ENCODE measurements around the gene NMNAT2. TPM values are rescaled to one million over a fixed set of nuclear protein-coding genes. Genes with fewer than 3 reads are reported as not detected.

Gene NMNAT2
- total RNA-seq, 4 donors from 2014 or later = 0.13 to 0.83 (median 0.66) TPM; not detected in 1

GRCh38 chr1:183339556-183340167 is 78.5 kb downstream of the NMNAT2 start:
- H3K4me1 ChIP-seq = no peaks in the 10 kb centered on the region
- TF ChIP-seq POLR2A (IDR thresholded peaks at IDR 0.05) = no peak
- no peak for TF ChIP-seq CTCF (IDR thresholded peaks at IDR 0.05)
- no peak overlapping the region for H3K4me3 ChIP-seq
- H3K36me3 ChIP-seq = no peaks in the 10 kb centered on the region
- no peaks in the 10 kb centered on the region for H3K27me3 ChIP-seq
- DNase-seq = no peak
- H3K27ac ChIP-seq = no peak overlapping the region
- no peaks in the 10 kb centered on the region for H3K9me3 ChIP-seq

- Histone ChIP-seq H3K4me1 (no peaks in the 10 kb centered on the region), H3K9me3 (no peaks in the 10 kb centered on the region)
- DNase-seq = no peak
These were observed 87.0 kb downstream of the NMNAT2 start for GRCh38 chr1:183331091-183331742.

GRCh38 chr1:183330335-183330734 is 87.8 kb downstream of the NMNAT2 start:
- Histone ChIP-seq H3K9me3 (no peaks in the 10 kb centered on the region), H3K4me3 (no peak overlapping the region), H3K27ac (no peak overlapping the region), H3K4me1 (no peaks in the 10 kb centered on the region), H3K27me3 (no peaks in the 10 kb centered on the region), H3K36me3 (no peaks in the 10 kb centered on the region)
- no peak for DNase-seq
- no peak for TF ChIP-seq CTCF (IDR thresholded peaks at IDR 0.05)
- TF ChIP-seq POLR2A (IDR thresholded peaks at IDR 0.05) = no peak

More at GRCh38 chr1:183331091-183331742, 87.0 kb downstream of the NMNAT2 start:
- H3K4me3 ChIP-seq = no peak overlapping the region
- TF ChIP-seq POLR2A (IDR thresholded peaks at IDR 0.05) (no peak), CTCF (IDR thresholded peaks at IDR 0.05) (no peak)
- no peak overlapping the region for H3K27ac ChIP-seq
- no peaks in the 10 kb centered on the region for H3K36me3 ChIP-seq
- H3K27me3 ChIP-seq = no peaks in the 10 kb centered on the region

GRCh38 chr1:183328371-183328770 is 89.8 kb downstream of the NMNAT2 start:
- no peak for DNase-seq
- Histone ChIP-seq H3K4me3 (no peak overlapping the region), H3K4me1 (no peaks in the 10 kb centered on the region), H3K27me3 (no peaks in the 10 kb centered on the region), H3K9me3 (no peaks in the 10 kb centered on the region), H3K27ac (peak overlapping the region in 1 of 4 donors; percentile 58), H3K36me3 (no peaks in the 10 kb centered on the region)
- no peak for TF ChIP-seq POLR2A (IDR thresholded peaks at IDR 0.05)
- no peak for TF ChIP-seq CTCF (IDR thresholded peaks at IDR 0.05)

GRCh38 chr1:183327434-183328290 is 90.5 kb downstream of the NMNAT2 start:
- Histone ChIP-seq H3K4me1 (no peaks in the 10 kb centered on the region), H3K27ac (peak overlapping the region in 2 of 4 donors; percentile 35 to 58), H3K9me3 (no peaks in the 10 kb centered on the region), H3K27me3 (no peaks in the 10 kb centered on the region), H3K36me3 (no peaks in the 10 kb centered on the region), H3K4me3 (no peak overlapping the region)
- DNase-seq = no peak
- TF ChIP-seq CTCF (IDR thresholded peaks at IDR 0.05) = no peak

Data from Peyer's patch (tissue), 4 donors.